HL-60 (cell line): Measurements from ENCODE around the gene RHEX.

Experiments
- DNase-seq, 2 experiments: peaks; one replicate each; pipeline ENCODE4 v3.0.0-alpha.2; 2010 to 2020; ENCODE audit warnings: low read depth in 1 of 2, low spot score in 1 of 2
- H3K27ac ChIP-seq: fragments of 250-450 bp; sonication (Bioruptor Pico); replicated peaks from 2 replicates; pipeline ENCODE4 v1.5.1; 2020; ENCODE audit warnings: mild to moderate bottlenecking, moderate library complexity
- H3K27me3 ChIP-seq: fragments of 250-450 bp; sonication (Bioruptor Pico); 2 replicates; pipeline ENCODE4 v1.5.1; 2021; ENCODE audit warnings: mild to moderate bottlenecking, moderate library complexity; ENCODE audit not compliant: insufficient read depth, poor library complexity, severe bottlenecking
- H3K4me3 ChIP-seq: replicated peaks from 2 replicates; pipeline ENCODE4 v1.5.1; 2011; ENCODE audit warnings: mild to moderate bottlenecking, control low read depth, low read length; ENCODE audit not compliant: insufficient read depth
- GABPA ChIP-seq: IDR thresholded peaks from 2 replicates; pipeline ENCODE4 v1.6.1; 2012; ENCODE audit warnings: low read depth
- POLR2AphosphoS5 ChIP-seq: IDR thresholded peaks from 2 replicates; pipeline ENCODE4 v1.6.1; 2012; ENCODE audit warnings: low read depth
- REST ChIP-seq: IDR thresholded peaks from 2 replicates; pipeline ENCODE4 v1.6.1; 2012; ENCODE audit warnings: low read depth; ENCODE audit not compliant: insufficient replicate concordance
- SPI1 ChIP-seq: IDR thresholded peaks from 2 replicates; pipeline ENCODE4 v1.6.1; 2012; ENCODE audit warnings: low read depth, mild to moderate bottlenecking, borderline replicate concordance
- TF ChIP-seq, protein P1 (sequence below): IDR thresholded peaks from one replicate; pipeline ENCODE4 v1.5.1; 2011; ENCODE audit warnings: low read length, control low read depth, inconsistent platforms; ENCODE audit not compliant: insufficient read depth

The RHEX gene

DNA sequence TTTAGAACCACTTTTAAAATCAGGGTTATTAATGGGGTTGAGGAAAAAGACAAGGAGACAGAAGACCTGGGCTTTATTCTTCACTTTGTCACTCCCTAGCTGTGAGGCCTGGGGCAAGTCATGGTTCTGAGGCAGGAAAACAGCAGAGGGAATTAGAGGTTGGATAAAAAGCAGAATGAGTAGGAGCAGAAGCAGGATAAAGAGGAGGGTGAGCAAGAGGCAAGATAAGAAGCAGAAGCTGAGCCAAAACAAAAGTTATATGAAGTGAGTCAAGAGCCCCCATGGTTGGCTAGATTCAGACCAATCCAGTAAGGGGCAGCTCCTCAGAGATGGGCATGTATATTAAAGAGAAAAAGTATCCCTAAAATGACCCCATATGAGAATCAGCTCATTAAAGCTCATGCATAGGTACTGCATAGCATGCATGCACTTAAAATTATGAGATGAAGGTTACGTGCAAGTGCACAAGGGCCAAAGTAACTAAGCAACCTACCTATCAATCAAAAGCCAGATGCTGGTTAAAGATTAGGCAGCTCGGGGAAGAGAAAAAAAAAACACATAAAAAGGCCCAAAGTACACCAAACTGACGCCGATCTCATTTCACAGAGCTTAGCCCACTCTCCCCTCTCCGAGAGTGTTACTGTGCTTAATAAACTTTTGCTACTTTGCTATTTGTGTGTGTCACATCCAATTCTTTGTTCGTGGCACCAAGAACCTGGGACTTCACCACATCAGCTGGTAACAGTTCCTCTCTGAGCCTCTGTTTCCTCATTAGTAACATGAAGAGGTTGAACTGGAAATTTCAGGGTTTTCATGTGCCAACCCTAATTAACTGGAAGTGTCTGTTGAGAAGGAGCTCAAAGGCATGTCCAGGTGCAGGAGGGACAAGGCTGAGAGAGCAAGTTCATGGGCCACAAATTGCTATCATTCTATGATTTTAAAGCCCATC, 62.0 kb downstream of the RHEX start:
- Histone ChIP-seq H3K27me3 (peaks cover 19% of the 10 kb centered on the region), H3K27ac (no peak overlapping the region), H3K4me3 (no peak overlapping the region)
- DNase-seq: peak in 1 of 2 experiments; percentile 20
- TF ChIP-seq GABPA: no peak
- TF ChIP-seq, protein P1, sequence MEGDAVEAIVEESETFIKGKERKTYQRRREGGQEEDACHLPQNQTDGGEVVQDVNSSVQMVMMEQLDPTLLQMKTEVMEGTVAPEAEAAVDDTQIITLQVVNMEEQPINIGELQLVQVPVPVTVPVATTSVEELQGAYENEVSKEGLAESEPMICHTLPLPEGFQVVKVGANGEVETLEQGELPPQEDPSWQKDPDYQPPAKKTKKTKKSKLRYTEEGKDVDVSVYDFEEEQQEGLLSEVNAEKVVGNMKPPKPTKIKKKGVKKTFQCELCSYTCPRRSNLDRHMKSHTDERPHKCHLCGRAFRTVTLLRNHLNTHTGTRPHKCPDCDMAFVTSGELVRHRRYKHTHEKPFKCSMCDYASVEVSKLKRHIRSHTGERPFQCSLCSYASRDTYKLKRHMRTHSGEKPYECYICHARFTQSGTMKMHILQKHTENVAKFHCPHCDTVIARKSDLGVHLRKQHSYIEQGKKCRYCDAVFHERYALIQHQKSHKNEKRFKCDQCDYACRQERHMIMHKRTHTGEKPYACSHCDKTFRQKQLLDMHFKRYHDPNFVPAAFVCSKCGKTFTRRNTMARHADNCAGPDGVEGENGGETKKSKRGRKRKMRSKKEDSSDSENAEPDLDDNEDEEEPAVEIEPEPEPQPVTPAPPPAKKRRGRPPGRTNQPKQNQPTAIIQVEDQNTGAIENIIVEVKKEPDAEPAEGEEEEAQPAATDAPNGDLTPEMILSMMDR: no peak
- TF ChIP-seq SPI1: peak; percentile 54; the same call in 1 of the 2 replicates
- no peak for TF ChIP-seq POLR2AphosphoS5
- TF ChIP-seq REST: no peak

DNA sequence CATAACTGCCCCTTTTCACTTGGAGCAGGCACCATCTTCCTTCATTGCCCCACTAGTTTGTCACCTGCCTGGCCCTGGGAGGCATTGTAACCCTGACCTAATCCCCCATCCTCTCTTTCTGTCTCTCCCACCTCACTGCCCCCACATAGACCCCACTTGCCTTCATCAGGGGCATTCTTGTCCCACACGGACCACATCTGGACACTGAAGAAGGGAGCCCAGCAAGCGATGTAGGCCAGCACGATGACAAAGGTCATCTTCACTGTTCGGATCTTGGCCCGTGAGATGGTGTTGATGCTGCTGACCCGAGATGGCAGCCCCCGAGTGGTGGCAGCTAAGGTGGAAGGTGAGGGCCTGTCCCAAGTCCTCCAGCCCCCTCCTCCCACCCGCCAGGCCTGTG, 62.8 kb downstream of the RHEX start:
- Histone ChIP-seq H3K27me3 (peaks cover 19% of the 10 kb centered on the region), H3K27ac (no peak overlapping the region), H3K4me3 (no peak overlapping the region)
- TF ChIP-seq, protein P1: no peak
- no peak for TF ChIP-seq GABPA
- TF ChIP-seq REST: no peak
- no peak for TF ChIP-seq SPI1
- TF ChIP-seq POLR2AphosphoS5: no peak
- no peak for DNase-seq

GRCh38 chr1:206116191-206116872, 63.4 kb downstream of the RHEX start:
- Histone ChIP-seq H3K4me3 (no peak overlapping the region), H3K27me3 (peaks cover 19% of the 10 kb centered on the region), H3K27ac (no peak overlapping the region)
- DNase-seq: no peak
- TF ChIP-seq SPI1: no peak
- TF ChIP-seq, protein P1: no peak
- no peak for TF ChIP-seq POLR2AphosphoS5
- no peak for TF ChIP-seq REST
- no peak for TF ChIP-seq GABPA
